K562 (cell line): ENCODE results near the gene AGRN. TPM values are rescaled to one million over a fixed set of nuclear protein-coding genes. Genes with fewer than 3 reads are reported as not detected.

Experiments used
- BRCA1 ChIP-seq, 2 experiments: fragments of 450-650 bp in 1 of 2; sonication (generic) in 1 of 2; formaldehyde crosslinking in 1 of 2; IDR thresholded peaks; 2 replicates each; pipeline versions ENCODE4 v1.5.0 to v1.6.1; 2017 to 2020; ENCODE audit warnings: mild to moderate bottlenecking in 1 of 2, missing genetic modification reagents in 1 of 2
- CBX2 ChIP-seq: fragments of 200-600 bp; sonication (generic); IDR thresholded peaks from one replicate; pipeline ENCODE4 v1.6.1; 2012; ENCODE audit warnings: mild to moderate bottlenecking, low read length, inconsistent platforms; ENCODE audit not compliant: insufficient read depth, poor library complexity, severe bottlenecking
- CCAR2 ChIP-seq: fragments of 200-400 bp; formaldehyde crosslinking; IDR thresholded peaks from 2 replicates; pipeline ENCODE4 v1.6.1; 2017; ENCODE audit warnings: mild to moderate bottlenecking, low read depth, low read length
- CHD2 ChIP-seq: IDR thresholded peaks from 2 replicates; pipeline ENCODE4 v1.6.1; 2011; ENCODE audit warnings: low read depth, low read length
- CXXC5 ChIP-seq: fragments of 250-450 bp; sonication (Bioruptor Pico); IDR thresholded peaks from 2 replicates; pipeline ENCODE4 v1.8.0; 2022; ENCODE audit warnings: inconsistent platforms, mild to moderate bottlenecking, moderate library complexity
- DEAF1 ChIP-seq: fragments of 450-650 bp; formaldehyde crosslinking; IDR thresholded peaks from 2 replicates; pipeline ENCODE4 v1.4.0; 2020; ENCODE audit warnings: mild to moderate bottlenecking, moderate library complexity
- EGR1 ChIP-seq: fragments of 450-650 bp; conservative IDR thresholded peaks from 2 replicates; pipeline ENCODE4 v1.6.1; 2017; ENCODE audit warnings: mild to moderate bottlenecking
- EWSR1 ChIP-seq: fragments of 450-650 bp; IDR thresholded peaks from 2 replicates; pipeline ENCODE4 v1.6.1; 2018; ENCODE audit warnings: borderline replicate concordance, mild to moderate bottlenecking, low read depth, moderate library complexity; ENCODE audit not compliant: partially characterized antibody
- LARP7 ChIP-seq: fragments of 450-650 bp; IDR thresholded peaks from 2 replicates; pipeline ENCODE4 v1.6.1; 2016
- NFE2L1 ChIP-seq: fragments of 450-650 bp; IDR thresholded peaks from 2 replicates; pipeline ENCODE4 v1.6.1; 2016; ENCODE audit warnings: missing genetic modification characterization, low read depth, mild to moderate bottlenecking, missing compliant biosample characterization, moderate library complexity, borderline replicate concordance
- POU5F1 ChIP-seq: fragments of 150-350 bp; IDR thresholded peaks from 2 replicates; pipeline ENCODE4 v1.6.1; 2014; ENCODE audit warnings: borderline replicate concordance, low read length, low read depth, mild to moderate bottlenecking; ENCODE audit not compliant: partially characterized antibody
- PPARD ChIP-seq: fragments of 250-450 bp; sonication (Bioruptor Pico); IDR thresholded peaks from 2 replicates; pipeline ENCODE4 v1.8.0; 2022; ENCODE audit warnings: inconsistent platforms, mild to moderate bottlenecking, moderate library complexity
- RB1 ChIP-seq: fragments of 450-650 bp; IDR thresholded peaks from 2 replicates; pipeline ENCODE4 v1.6.1; 2017; ENCODE audit warnings: low read depth, mild to moderate bottlenecking
- RBM39 ChIP-seq: fragments of 200-400 bp; formaldehyde crosslinking; optimal IDR thresholded peaks from 2 replicates; pipeline ENCODE3; 2018; ENCODE audit warnings: low read depth, low read length
- RHOXF2B ChIP-seq: fragments of 250-450 bp; sonication (Bioruptor Pico); conservative IDR thresholded peaks from 2 replicates; pipeline ENCODE4 v1.5.1; 2021
- SAFB ChIP-seq: fragments of 200-400 bp; formaldehyde crosslinking; IDR thresholded peaks from 2 replicates; pipeline ENCODE4 v1.6.1; 2017; ENCODE audit warnings: low read depth, low read length, borderline replicate concordance
- SETDB1 ChIP-seq: IDR thresholded peaks from one replicate; pipeline ENCODE4 v1.6.1; 2012; ENCODE audit warnings: low read length, control low read depth, inconsistent platforms
- SRSF9 ChIP-seq: fragments of 200-400 bp; formaldehyde crosslinking; IDR thresholded peaks from 2 replicates; pipeline ENCODE4 v1.6.1; 2017; ENCODE audit warnings: low read depth, low read length, borderline replicate concordance
- TEAD1 ChIP-seq, 2 experiments: fragments of 450-650 bp in 1 of 2; sonication (generic) in 1 of 2; formaldehyde crosslinking; IDR thresholded peaks; 2 replicates each; pipeline versions ENCODE4 v1.4.0 to v1.8.0; 2020 to 2022; ENCODE audit warnings: mild to moderate bottlenecking in 2 of 2, missing genetic modification reagents in 1 of 2
- YBX1 ChIP-seq: fragments of 450-650 bp; IDR thresholded peaks from 2 replicates; pipeline ENCODE4 v1.7.1; 2016; ENCODE audit warnings: mild to moderate bottlenecking
- ZBTB26 ChIP-seq: fragments of 450-650 bp; formaldehyde crosslinking; IDR thresholded peaks from 2 replicates; pipeline ENCODE4 v1.4.0; 2022; ENCODE audit warnings: missing genetic modification characterization
- ZKSCAN8 ChIP-seq: fragments of 200-800 bp; sonication (Bioruptor generic); IDR thresholded peaks from 2 replicates; pipeline ENCODE4 v1.6.1; 2016; ENCODE audit warnings: missing genetic modification characterization, missing compliant biosample characterization
- ZNF384 ChIP-seq: IDR thresholded peaks from 2 replicates; pipeline ENCODE4 v1.6.1; 2012; ENCODE audit warnings: low read depth, low read length, improper control_type of control experiment
- polyA plus RNA-seq, 8 experiments: library from polyadenylated mRNA; depleted of rRNA in 4 of 8; stranded (reverse) in 5 of 8; unstranded in 3 of 8; fragments of >200 nt; fragmentation: Nextera tagmentation in 2 of 8; fragmentation: Illumina TruSeq in 1 of 8; extraction: Ambion mirVana in 2 of 8; extraction: Trizol in 1 of 8; gene quantifications; 2 replicates each; pipeline versions ENCODE4 v1.2.1 to v1.2.3, GENCODE V29; 2011 to 2014; ENCODE audit warnings: inconsistent platforms in 1 of 8, missing spikeins in 1 of 8
- total RNA-seq, 7 experiments: library from RNA; depleted of rRNA in 6 of 7; stranded (reverse); fragments of >200 nt in 6 of 7; fragmentation: Illumina TruSeq in 2 of 7; extraction: Trizol in 2 of 7; gene quantifications; 2 replicates each; pipeline versions ENCODE4 v1.2.1 to v1.2.3, GENCODE V29; 2011 to 2021; ENCODE audit warnings: low replicate concordance in 1 of 7
- TF ChIP-seq, protein P1 (sequence below), 2 experiments: IDR thresholded peaks; 2 replicates each; pipeline ENCODE4 v1.6.1; 2011; ENCODE audit warnings: borderline replicate concordance in 1 of 2, control low read depth in 1 of 2, low read depth in 1 of 2, low read length in 1 of 2, mild to moderate bottlenecking in 1 of 2, mixed read lengths in 1 of 2, moderate library complexity in 1 of 2; ENCODE audit not compliant: insufficient read depth in 1 of 2, insufficient read length in 1 of 2, poor library complexity in 1 of 2, severe bottlenecking in 1 of 2; ENCODE audit errors: extremely low read depth in 1 of 2

AGRN gene
- total and polyA plus RNA-seq, 9 of the 15 experiments (the other 6 are each of a cell fraction or from before 2014, with no cell fraction given): 0.04 to 111 (median 18.1) TPM

GRCh38 chr1:1004780-1005697 is 14.9 kb upstream of the AGRN start (continued):
- TF ChIP-seq CHD2 (peak; percentile 51), EGR1 (no peak; the same call in none of the 2 replicates), DEAF1 (CRISPR knock-in tag) (no peak), CBX2 (no peak), PPARD (no peak), NFE2L1 (tag) (no peak), RBM39 (no peak), LARP7 (peak; percentile 75), BRCA1 (IDR thresholded peaks at IDR 0.05) (no peak), BRCA1 (CRISPR knock-in tag; IDR thresholded peaks at IDR 0.05) (no peak), EWSR1 (no peak), ZBTB26 (no peak), SETDB1 (no peak), SRSF9 (no peak), ZNF384 (no peak), CCAR2 (no peak), TEAD1 (CRISPR knock-in tag; IDR thresholded peaks at IDR 0.05) (peak in 1 of 2 experiments; percentile 50; a peak in 1 of 4 replicates), ZKSCAN8 (CRISPR knock-in tag) (no peak), RB1 (no peak), RHOXF2B (CRISPR knock-in tag) (no peak), YBX1 (no peak), SAFB (no peak), POU5F1 (no peak), CXXC5 (peak; percentile 71)
- TF ChIP-seq, protein P1, sequence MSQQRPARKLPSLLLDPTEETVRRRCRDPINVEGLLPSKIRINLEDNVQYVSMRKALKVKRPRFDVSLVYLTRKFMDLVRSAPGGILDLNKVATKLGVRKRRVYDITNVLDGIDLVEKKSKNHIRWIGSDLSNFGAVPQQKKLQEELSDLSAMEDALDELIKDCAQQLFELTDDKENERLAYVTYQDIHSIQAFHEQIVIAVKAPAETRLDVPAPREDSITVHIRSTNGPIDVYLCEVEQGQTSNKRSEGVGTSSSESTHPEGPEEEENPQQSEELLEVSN (IDR thresholded peaks at IDR 0.05; ENCODE audit: borderline replicate concordance in 1 of 2, extremely low read depth in 1 of 2, insufficient read depth in 1 of 2, insufficient read length in 1 of 2, low read depth in 1 of 2, low read length in 1 of 2, poor library complexity in 1 of 2, severe bottlenecking in 1 of 2): peak in 1 of 2 experiments; percentile 15
